Measurements from ENCODE around the gene TMEM26.

Gene TMEM26

GRCh38 chr10:61452655-61453641, at the start of gene TMEM26:
TMEM26 (minus strand) TSS chr10:61453381; CDS start chr10:61453081, 300 bp downstream.
- no peak for DNase-seq (ENCODE audit: low spot score)

DNA sequence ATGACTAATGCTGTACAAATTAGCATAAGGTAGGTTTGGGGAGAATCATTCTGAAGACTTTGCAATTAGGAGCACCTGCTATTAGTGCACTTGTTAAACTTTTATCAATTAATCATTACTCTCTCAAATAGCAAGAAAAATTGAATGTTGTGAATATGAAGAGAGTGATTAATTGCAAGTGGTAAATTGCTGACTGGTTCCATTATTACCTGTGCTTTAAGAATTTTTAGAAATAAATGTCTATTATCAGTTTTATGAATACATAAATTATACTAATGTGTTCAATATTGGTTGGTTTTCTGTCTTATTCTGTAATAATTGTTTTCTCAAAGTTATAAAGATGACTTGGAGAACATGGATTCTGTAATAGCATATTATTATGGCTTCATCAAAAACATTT, 47.3 kb upstream of the TMEM26 start:
- no peak for DNase-seq (ENCODE audit: low spot score)

- no peak for DNase-seq (ENCODE audit: low spot score)
Observed at GRCh38 chr10:61492364-61492995, 39.3 kb upstream of the TMEM26 start.

DNA sequence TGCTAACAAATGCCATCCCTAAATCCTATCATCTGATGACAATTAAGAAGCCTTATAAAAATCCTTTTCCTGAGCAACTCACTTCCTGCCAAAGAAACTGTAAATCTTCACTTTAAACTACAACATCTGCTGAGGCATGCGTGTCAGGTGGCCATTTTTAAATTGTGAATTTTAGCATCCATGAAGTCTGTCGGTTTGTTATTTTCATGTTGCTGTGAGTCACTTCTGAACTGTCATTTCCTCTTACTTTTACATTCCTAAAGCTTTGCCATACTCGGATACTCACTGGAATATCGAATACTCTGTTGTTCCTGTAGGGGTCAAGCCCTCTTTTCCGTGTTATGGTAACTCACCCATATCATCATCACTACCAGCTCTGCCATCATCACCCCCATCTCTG, 34.3 kb upstream of the TMEM26 start:
- no peak for DNase-seq (ENCODE audit: low spot score)

DNA sequence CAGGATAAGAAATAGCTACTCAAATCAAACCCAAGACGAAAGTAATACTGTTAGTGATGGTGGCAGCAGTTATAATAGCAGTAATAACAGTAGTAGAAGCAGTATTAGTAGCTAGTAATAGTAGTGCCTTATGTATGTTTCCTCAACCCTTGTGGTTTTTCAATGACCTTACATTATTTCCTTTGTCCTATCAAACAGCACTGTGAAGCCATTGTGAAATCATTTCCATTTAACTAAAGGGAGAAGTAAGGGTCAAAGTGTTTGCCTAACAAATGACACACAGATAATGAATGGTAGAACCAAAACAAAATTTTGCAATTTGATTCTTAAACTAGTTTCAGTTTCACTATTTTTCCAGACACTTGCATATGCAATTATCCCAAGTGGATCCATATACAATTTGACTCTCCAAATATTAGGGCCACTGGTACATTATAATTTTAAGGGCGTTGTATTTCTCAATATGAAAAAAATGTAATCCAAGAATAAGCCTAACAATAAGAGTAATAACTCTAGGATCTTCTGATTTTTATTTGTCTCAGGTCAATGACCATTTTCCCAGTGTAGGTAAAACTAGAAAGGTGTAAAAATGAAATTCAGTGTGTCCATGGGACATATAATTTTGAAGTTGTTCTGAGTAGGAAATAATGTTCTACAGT, 33.7 kb upstream of the TMEM26 start:
- peak; percentile 27 for DNase-seq (ENCODE audit: low spot score)

DNA sequence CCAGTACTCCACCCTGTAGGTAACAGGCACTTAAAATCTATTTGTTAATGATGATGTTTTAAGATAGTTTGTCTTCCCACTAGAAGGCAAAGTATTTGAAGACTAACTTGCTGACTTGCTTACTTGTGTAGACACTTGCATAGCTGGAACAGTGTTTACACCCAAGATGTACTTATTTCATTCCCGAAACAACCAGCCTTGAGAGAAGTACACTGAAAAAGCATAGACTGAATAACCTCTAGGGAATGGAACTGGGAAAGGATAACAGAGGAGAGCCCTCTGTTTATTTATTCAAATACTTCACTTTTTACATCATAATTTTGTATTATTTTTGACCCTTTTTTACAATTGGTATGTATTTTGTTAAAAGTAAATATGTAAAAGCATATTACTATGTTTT, 33.1 kb upstream of the TMEM26 start:
- no peak for DNase-seq (ENCODE audit: low spot score)

- no peak for DNase-seq (ENCODE audit: low spot score)
Observed at GRCh38 chr10:61481597-61481996, 28.4 kb upstream of the TMEM26 start.

GRCh38 chr10:61480208-61480607, 27.0 kb upstream of the TMEM26 start:
- no peak for DNase-seq (ENCODE audit: low spot score)

DNA sequence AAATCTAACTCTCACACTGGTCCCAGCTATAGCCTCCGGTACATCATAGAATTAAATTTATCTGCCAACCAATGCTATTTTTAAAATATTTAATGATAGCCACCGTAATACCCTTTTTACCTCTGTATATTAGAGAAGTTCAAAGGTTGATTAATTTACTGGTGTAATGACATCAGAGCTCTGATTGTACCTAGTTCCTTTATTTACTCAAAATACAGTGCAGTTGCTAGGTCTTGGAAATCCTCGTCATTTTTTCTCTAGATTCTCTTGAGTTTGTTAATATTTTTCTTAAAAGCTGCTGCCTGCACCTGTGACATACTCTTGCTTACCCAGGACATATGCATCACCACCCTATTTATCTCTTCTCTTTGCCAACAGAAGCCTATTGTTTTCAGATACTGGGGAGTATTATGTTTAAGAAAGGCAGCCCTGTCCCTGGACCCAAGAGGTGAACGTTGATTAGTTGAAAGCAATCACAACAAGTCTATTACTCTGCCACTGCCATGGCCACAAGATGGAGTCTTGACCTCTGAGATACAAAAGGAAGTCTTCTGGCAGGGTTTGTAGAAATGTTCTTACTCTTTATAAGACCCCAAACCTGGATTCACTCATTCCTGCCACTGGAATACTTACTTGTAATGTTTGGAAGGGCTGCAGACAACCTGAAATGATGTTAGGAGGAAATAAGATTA, 25.6 kb upstream of the TMEM26 start:
- DNase-seq (ENCODE audit: low spot score), result no peak

DNA sequence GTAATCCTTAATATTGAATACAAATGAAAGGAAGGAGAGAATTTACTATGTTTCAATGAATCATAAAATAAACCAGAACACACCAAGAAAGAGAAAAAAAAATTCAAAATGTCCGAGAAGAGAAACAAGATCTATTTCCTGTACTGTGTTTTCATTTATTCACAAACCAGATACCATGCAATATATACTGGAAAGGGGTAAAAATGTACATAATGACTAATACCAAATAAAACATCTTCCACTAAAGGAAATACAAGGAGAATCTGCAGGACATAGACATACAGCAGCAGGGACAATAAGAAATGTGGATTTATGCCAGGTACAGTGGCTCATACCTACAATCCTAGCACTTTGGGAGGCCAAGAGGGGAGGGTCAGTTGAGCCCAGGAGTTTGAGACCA, 24.3 kb upstream of the TMEM26 start:
- DNase-seq (ENCODE audit: low spot score), result no peak

DNA sequence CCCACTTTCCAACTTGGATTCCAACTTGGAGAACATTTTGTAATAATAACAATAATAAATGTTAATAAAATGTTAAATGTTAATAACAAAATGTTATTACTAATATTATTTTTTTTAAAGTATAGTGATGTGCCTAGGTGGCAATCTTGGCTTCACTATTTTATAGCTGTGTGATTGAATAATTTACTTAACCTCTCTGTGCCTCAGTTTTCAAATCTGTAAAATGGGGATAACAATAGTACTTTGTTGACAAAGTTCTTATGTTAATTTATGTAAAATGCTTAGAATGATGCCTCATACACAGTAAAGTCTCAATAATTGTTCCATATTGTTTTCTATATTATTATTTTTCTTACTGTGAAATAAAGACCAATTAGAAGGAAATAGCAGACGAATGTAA, 23.3 kb upstream of the TMEM26 start:
- no peak for DNase-seq (ENCODE audit: low spot score)

- DNase-seq (ENCODE audit: low spot score), result no peak
Observed at GRCh38 chr10:61475449-61475873, 22.3 kb upstream of the TMEM26 start.

GRCh38 chr10:61472090-61472674, 19.0 kb upstream of the TMEM26 start:
- no peak for DNase-seq (ENCODE audit: low spot score)

DNA sequence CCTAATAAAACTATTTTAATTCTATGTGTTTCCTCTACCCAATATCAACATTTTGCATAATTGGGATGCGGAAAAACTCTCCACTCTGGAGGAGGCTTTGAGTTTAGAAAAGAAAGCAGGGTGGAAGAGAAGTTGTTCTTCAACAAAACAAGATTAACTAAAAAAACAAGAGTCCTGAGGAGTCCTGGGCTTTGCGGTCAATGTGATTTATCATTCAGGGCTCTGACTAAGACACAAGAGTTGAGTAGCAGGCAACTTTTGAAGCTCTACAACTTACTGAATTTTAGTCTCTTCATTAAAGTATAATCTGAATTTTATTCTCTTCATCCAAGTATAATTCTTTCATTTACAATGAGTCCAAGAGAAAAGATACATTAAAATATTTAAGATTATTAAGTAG, 18.3 kb upstream of the TMEM26 start:
- no peak for DNase-seq (ENCODE audit: low spot score)

DNA sequence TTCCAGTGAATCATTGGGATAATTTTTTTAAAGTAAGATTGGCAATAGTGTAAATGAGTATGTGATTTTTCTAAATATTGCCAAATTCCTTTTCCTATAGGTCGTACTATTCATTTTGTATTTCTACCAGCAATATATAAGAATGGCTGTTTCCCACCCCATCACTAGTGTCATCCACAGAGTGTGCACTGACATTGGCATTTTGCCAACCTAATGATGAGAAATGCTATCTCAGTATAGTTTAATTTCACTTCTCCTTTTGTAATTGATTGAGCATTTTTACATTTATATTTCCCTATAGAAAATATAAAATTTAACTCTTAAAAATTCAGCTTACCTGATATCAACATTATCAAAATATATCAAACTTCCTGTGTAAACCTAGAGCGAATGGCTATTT, 17.6 kb upstream of the TMEM26 start:
- no peak for DNase-seq (ENCODE audit: low spot score)

- no peak for DNase-seq (ENCODE audit: low spot score)
Observed at GRCh38 chr10:61465901-61466632, 12.9 kb upstream of the TMEM26 start.

- no peak for DNase-seq (ENCODE audit: low spot score)
Observed at GRCh38 chr10:61465171-61465496, 12.0 kb upstream of the TMEM26 start.

DNA sequence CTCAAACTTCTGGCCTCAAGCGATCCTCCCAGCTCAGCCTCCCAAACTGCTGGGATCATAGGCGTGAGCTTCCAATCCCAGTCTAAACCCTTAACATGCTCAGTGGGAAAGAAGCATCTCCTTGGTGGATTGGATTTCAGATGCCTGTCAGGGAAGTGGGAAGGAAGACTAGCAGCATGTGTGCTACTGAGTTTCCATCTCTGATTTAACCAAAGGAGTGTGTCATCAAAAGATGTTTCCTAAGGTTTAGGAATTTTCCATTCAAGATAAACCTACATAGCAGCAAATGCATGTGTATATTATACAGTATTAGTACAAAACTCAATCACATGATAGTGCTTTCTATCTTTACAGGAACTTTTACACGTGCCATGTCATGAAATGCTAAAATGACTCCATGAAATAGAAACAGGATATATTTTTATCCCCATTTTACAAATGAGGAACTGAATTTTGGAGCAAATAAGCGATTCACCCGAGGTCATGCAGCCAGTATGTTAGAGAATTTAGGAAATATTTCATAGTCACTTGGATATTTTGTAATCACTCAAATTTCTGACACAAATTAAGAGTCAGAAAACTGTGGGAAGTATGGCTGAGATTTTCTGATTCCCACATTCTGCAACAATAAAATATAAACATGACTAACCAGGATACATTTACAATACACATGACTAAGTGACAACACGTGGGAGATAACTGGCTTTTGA, 11.4 kb upstream of the TMEM26 start:
- DNase-seq (ENCODE audit: low spot score), result no peak

DNA sequence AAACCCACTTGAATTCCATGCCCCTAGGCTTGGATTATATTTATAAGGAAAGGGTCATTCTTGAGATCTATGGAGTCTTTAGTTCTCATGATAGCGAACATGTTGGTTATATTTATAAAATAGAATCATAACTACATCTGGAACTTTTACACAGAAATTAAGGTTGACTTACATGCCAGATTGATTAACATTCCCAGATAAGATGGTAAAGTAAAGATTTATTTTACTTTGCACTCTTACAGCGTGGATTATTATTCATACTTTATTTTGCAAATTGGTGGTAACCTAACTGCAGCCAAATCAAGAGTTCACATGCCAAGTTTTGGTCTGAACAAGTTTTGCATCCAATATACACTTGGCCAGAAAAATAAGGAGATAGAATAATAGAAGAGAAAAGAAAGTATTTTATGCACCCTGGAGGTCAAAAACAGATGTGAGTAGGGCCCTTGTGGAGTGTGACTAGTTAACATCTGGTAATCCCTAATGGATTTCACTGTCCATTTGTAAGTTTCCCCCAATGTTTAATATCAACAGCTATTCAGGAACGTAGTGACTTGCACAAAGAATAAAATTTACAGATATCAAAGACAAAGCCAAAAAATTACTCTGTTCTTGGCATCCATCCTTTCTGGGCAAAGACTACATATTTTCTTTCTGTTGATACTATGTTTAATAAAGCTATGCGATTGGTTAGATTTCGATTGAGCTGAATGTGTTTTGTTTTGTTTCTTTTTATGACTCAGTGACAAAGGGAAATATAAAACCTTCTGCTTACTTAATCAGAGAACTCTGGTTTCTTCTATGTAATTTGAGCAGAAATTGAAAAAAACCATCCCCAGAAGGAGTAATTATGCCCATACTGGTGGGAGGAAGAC, 10.1 kb upstream of the TMEM26 start:
- DNase-seq (ENCODE audit: low spot score), result no peak

DNA sequence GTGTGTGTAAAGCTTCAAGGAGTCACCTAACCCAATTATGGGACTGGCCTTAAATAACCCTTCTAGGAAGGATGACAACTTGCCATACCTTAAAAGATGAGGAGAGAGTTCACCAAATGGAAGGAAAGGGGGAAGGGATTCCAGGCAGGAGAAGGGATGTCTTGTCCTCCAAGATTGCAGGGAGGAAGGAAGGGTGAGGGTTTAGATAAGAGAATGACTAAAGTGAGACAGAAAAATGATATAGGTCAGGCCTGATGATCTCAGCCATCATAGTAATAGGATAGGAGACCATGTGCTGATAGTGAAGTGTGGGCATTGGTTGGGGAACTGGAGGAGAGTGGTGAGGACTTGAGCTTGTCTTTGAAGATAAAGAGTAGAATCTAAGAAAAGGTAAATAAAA, 7.7 kb upstream of the TMEM26 start:
- no peak for DNase-seq (ENCODE audit: low spot score)

All from HuH-7 (cell line).